Testis (tissue), 2 donors: ENCODE data around the gene HEMK1.

Source experiments
- POLR2A ChIP-seq: fragments of 450-650 bp; IDR thresholded peaks from one replicate; pipeline ENCODE4 v1.6.1; 2017; ENCODE audit warnings: antibody characterized with exemption, mild to moderate bottlenecking, moderate library complexity
- TF ChIP-seq, protein P1 (sequence below), 3 experiments: fragments of 450-650 bp in 2 of 3; fragments of 200-600 bp in 1 of 3; sonication (generic) in 1 of 3; IDR thresholded peaks; one replicate each; pipeline ENCODE4 v1.5.1; 2016 to 2019; ENCODE audit warnings: antibody characterized with exemption in 3 of 3, mild to moderate bottlenecking in 2 of 3, moderate library complexity in 1 of 3

DNA sequence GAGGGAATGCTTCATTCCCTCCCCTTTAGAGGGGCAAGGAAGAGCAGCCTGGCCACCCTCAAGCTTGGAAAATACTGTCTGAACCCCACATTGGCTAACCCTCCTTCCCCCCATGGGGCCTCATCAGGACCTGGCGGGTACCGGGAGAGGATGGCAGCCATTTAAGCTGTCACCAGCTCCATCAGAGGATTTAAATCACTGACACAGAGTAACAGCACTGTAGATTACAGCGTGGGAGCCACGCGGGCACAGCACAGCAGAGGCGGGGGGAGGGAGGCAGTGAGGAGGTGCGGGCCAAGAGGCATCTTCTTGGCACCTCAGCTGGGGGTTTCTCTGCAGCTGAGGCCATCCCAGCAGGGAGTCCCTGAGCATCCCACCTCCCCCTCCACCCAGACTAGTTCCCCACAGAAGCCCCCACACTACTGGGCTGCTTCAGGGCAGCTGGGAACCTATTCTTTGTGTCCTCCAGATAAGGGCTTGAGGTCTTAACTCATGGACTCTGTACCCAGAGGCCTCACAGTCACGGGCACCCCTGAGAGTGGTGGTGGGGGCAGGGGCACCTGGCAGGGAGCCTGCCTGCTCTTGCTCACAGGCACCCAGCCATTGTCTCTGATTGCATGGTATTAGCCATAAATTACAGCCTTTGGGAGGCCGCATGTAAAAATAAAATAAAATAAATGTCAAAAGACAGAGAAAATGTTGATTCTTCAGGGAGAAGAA is 44.0 kb upstream of the HEMK1 start:
- TF ChIP-seq, protein P1, sequence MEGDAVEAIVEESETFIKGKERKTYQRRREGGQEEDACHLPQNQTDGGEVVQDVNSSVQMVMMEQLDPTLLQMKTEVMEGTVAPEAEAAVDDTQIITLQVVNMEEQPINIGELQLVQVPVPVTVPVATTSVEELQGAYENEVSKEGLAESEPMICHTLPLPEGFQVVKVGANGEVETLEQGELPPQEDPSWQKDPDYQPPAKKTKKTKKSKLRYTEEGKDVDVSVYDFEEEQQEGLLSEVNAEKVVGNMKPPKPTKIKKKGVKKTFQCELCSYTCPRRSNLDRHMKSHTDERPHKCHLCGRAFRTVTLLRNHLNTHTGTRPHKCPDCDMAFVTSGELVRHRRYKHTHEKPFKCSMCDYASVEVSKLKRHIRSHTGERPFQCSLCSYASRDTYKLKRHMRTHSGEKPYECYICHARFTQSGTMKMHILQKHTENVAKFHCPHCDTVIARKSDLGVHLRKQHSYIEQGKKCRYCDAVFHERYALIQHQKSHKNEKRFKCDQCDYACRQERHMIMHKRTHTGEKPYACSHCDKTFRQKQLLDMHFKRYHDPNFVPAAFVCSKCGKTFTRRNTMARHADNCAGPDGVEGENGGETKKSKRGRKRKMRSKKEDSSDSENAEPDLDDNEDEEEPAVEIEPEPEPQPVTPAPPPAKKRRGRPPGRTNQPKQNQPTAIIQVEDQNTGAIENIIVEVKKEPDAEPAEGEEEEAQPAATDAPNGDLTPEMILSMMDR (IDR thresholded peaks at IDR 0.05): no peak
- no peak for TF ChIP-seq POLR2A
